ENCODE data around the gene NDFIP2. TPM values are rescaled to one million over a fixed set of nuclear protein-coding genes. Genes with fewer than 3 reads are reported as not detected.

Gene NDFIP2
- total RNA-seq, 4 donors from 2014 or later: 19.4 to 31.3 (median 23.7) TPM

GRCh38 chr13:79439275-79439674 is 41.7 kb upstream of the NDFIP2 start:
- Histone ChIP-seq H3K36me3 (no peaks in the 10 kb centered on the region), H3K9me3 (no peaks in the 10 kb centered on the region), H3K27me3 (no peaks in the 10 kb centered on the region), H3K4me3 (replicated peaks in 1 of 3) (no peak overlapping the region), H3K27ac (no peak overlapping the region), H3K4me1 (no peaks in the 10 kb centered on the region)
- WGBS, 2 donors: 90 to 96% methylated on average over 1 of the region's 1 CpG
- intact Hi-C loops (cut with DNase I): no loop called here
- TF ChIP-seq CTCF (IDR thresholded peaks at IDR 0.05): no peak
- TF ChIP-seq POLR2A (IDR thresholded peaks at IDR 0.05): no peak
- DNase-seq: no peak

GRCh38 chr13:79440958-79441528 is 39.9 kb upstream of the NDFIP2 start:
- Histone ChIP-seq H3K27ac (no peak overlapping the region), H3K4me1 (no peaks in the 10 kb centered on the region), H3K36me3 (no peaks in the 10 kb centered on the region), H3K9me3 (no peaks in the 10 kb centered on the region), H3K27me3 (no peaks in the 10 kb centered on the region), H3K4me3 (replicated peaks in 1 of 3) (no peak overlapping the region)
- intact Hi-C loops (cut with DNase I): no loop called here
- TF ChIP-seq POLR2A (IDR thresholded peaks at IDR 0.05) (no peak), CTCF (IDR thresholded peaks at IDR 0.05) (no peak)
- WGBS, 2 donors: 81 to 89% methylated on average over 5 of the region's 5 CpGs
- DNase-seq: no peak

GRCh38 chr13:79442221-79442620 is 38.7 kb upstream of the NDFIP2 start:
- Histone ChIP-seq H3K36me3 (no peaks in the 10 kb centered on the region), H3K9me3 (no peaks in the 10 kb centered on the region), H3K4me3 (replicated peaks in 1 of 3) (no peak overlapping the region), H3K27me3 (no peaks in the 10 kb centered on the region), H3K4me1 (no peaks in the 10 kb centered on the region), H3K27ac (no peak overlapping the region)
- no peak for DNase-seq
- 80 to 89% methylated on average over 1 of the region's 1 CpG for WGBS, 2 donors
- intact Hi-C loops (cut with DNase I): no loop called here
- TF ChIP-seq POLR2A (IDR thresholded peaks at IDR 0.05) (no peak), CTCF (IDR thresholded peaks at IDR 0.05) (no peak)

GRCh38 chr13:79442706-79443105 is 38.2 kb upstream of the NDFIP2 start:
- WGBS, 2 donors: 88 to 89% methylated on average over 3 of the region's 3 CpGs
- TF ChIP-seq CTCF (IDR thresholded peaks at IDR 0.05): no peak
- no peak for TF ChIP-seq POLR2A (IDR thresholded peaks at IDR 0.05)
- no peak overlapping the region for H3K27ac ChIP-seq
- no peaks in the 10 kb centered on the region for H3K27me3 ChIP-seq
- no peaks in the 10 kb centered on the region for H3K9me3 ChIP-seq
- no peak for DNase-seq
- no peaks in the 10 kb centered on the region for H3K36me3 ChIP-seq
- H3K4me1 ChIP-seq: no peaks in the 10 kb centered on the region
- no peak overlapping the region for H3K4me3 ChIP-seq (replicated peaks in 1 of 3)
- intact Hi-C loops (cut with DNase I): no loop called here

- no peak for DNase-seq
- TF ChIP-seq CTCF (IDR thresholded peaks at IDR 0.05) (no peak), POLR2A (IDR thresholded peaks at IDR 0.05) (no peak)
- no peaks in the 10 kb centered on the region for H3K4me1 ChIP-seq
- intact Hi-C loops (cut with DNase I): no loop called here
- H3K4me3 ChIP-seq (replicated peaks in 1 of 3): no peak overlapping the region
- H3K27me3 ChIP-seq: no peaks in the 10 kb centered on the region
- 80 to 83% methylated on average over 11 of the region's 11 CpGs for WGBS, 2 donors
- no peaks in the 10 kb centered on the region for H3K36me3 ChIP-seq
- H3K27ac ChIP-seq: no peak overlapping the region
- H3K9me3 ChIP-seq: no peaks in the 10 kb centered on the region
Measured at GRCh38 chr13:79445968-79446645, 34.8 kb upstream of the NDFIP2 start.
